GM13976 (cell line): ENCODE results near the gene COA4.

ENCODE experiments used
- DNase-seq: peaks from one replicate; pipeline ENCODE4 v3.0.0; 2012; ENCODE audit warnings: low spot score
- CTCF ChIP-seq: IDR thresholded peaks from 2 replicates; pipeline ENCODE4 v1.5.1; 2012; ENCODE audit warnings: borderline replicate concordance, mild to moderate bottlenecking; ENCODE audit not compliant: insufficient read depth; ENCODE audit errors: extremely low read depth, missing control alignments, control extremely low read depth
- in situ Hi-C: fragments of 300-500 bp; cut with MboI; formaldehyde crosslinking; loops from one replicate; pipeline ENCODE4 v1.12.0; 2022; ENCODE audit warnings: low sequenced_read_pairs, mixed read lengths, inconsistent platforms; ENCODE audit not compliant: unreplicated experiment

The COA4 gene

DNA sequence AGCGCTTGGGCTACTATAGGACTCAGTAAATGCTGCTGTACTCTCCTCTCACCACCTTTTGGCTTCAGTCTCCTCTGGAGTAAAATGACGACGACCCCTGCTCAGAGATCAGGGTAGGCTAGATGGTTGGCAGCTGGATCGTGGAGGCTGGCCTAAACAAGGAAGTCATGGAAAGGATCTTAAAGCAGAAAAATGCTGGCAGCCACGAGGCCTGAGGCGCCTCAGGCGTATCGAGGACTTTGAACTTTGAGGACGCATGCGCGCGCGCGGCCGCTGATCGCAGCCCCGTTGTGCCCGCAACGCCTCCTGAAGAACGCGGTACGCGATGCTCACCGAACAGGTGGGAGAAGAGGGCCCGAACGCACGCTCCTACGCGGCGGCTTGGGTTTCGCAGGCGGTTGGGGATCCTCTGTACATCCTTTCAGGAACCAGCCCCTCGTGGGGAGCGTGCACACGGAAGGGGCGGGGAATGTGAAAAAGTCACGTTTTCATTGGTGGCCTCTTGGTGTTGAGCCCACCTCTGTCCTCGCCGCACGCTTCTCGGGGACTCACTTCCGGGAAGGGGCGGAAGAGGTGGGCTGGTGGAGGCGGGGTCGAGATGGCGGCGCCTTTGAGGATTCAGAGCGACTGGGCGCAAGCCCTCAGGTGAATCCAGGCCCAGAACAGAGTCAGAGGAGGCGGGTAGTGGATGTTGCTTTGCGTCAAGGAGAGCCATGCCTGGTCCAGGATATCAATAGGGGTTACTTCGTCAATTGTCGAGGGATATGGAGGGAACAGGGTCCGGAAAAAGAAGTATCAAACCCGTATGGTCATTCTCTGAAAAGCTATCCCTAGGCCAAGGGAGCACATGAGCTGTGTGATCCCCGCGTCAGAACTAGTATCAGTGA is at the start of gene COA4, which contains the start of gene PAAF1:
COA4 (minus strand) TSS at position 423 of the 887 bp plus-strand sequence. CDS start 3,468 bp downstream, outside the sequence.
PAAF1 (plus strand) TSS at position 576 of the 887 bp plus-strand sequence; CDS start at position 599, 23 bp downstream.
- DNase-seq: peak; percentile 98
- in situ Hi-C loops: no loop called here
- TF ChIP-seq CTCF: no peak

DNA sequence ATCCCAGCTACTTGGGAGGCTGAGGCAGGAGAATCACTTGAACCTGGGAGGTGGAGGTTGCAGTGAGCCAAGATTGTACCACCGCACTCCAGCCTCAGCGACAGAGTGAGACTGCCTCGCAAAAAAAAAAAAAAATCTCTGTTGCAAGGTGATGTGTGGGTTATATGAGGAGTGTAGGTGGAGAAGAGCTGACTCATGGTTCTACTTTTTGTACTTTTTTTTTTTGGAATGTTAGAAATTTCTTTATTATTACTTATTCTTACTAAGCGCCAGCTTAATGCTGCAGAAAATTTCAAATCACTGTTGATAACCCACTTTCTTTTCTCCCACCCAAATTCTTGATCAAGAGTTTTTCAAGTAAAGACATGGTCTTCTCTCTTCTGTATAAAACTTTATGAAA is 44.5 kb upstream of the COA4 start:
- in situ Hi-C loops: no loop called here
- TF ChIP-seq CTCF: no peak
- no peak for DNase-seq

- no peak for DNase-seq
- TF ChIP-seq CTCF: no peak
- in situ Hi-C loops: no loop called here
These were observed 39.8 kb upstream of the COA4 start for GRCh38 chr11:73916435-73916834.

- in situ Hi-C loops: no loop called here
- no peak for TF ChIP-seq CTCF
- DNase-seq: no peak
These were observed 37.6 kb upstream of the COA4 start for GRCh38 chr11:73914284-73914683.

DNA sequence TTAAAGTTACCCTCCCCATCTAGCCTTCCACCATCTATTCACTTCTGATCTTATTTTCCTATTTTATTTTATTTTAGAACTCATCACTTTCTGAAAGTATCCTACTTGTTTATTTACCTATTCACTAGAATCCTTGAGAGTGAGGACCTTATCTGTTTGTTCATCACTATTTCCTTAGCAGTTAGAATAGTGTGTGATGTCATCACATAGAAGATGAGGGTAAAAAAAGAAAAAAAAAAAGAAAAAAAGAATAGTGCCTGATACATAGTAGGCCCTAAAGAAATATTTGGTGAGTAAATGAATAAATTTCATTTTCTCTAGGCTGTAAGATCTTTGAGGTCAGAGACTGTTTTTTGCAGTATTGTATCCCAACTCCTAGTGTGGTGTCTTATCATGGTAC is 36.8 kb upstream of the COA4 start:
- DNase-seq: no peak
- in situ Hi-C loops: no loop called here
- TF ChIP-seq CTCF: no peak

DNA sequence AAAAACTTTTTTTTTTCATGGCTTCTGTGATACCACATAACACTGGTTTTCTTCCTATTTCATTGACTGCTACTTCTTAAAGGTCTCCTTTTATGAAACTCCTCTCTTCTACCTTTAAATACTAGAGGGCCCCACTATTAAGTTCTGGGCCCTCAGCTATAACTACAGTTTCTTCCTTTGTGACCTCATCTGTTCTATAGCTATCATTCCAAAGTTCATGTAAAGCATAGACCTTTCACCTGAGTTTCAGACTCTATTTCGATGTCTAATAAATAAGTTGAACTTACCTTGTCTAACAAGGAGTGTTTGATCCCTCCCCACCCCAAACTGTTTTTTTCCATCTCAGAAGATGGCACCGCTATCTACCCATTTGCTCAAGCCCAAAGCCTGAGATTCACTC is 35.4 kb upstream of the COA4 start:
- TF ChIP-seq CTCF: no peak
- in situ Hi-C loops: no loop called here
- no peak for DNase-seq
